Osteocyte (in vitro differentiated cells): ENCODE data around the gene XPC. TPM values are rescaled to one million over a fixed set of nuclear protein-coding genes. Genes with fewer than 3 reads are reported as not detected.

Experiments
- DNase-seq: peaks from one replicate; pipeline ENCODE4 v3.0.0; 2021; ENCODE audit warnings: mixed read lengths; ENCODE audit not compliant: unreplicated experiment; ENCODE audit errors: extremely low spot score
- H3K27ac Mint-ChIP-seq: one replicate; pipeline ENCODE4 v1.8.0; 2021; ENCODE audit warnings: mild to moderate bottlenecking, mixed read lengths; ENCODE audit not compliant: unreplicated experiment
- H3K27me3 Mint-ChIP-seq: one replicate; pipeline ENCODE4 v1.8.0; 2021; ENCODE audit warnings: mixed read lengths; ENCODE audit not compliant: unreplicated experiment
- H3K36me3 Mint-ChIP-seq: one replicate; pipeline ENCODE4 v1.8.0; 2021; ENCODE audit warnings: mixed read lengths; ENCODE audit not compliant: unreplicated experiment
- H3K4me1 Mint-ChIP-seq: one replicate; pipeline ENCODE4 v1.8.0; 2021; ENCODE audit warnings: mixed read lengths; ENCODE audit not compliant: unreplicated experiment
- H3K4me3 Mint-ChIP-seq: one replicate; pipeline ENCODE4 v1.8.0; 2021; ENCODE audit warnings: mild to moderate bottlenecking, moderate library complexity, mixed read lengths; ENCODE audit not compliant: unreplicated experiment
- H3K9me3 Mint-ChIP-seq: one replicate; pipeline ENCODE4 v1.8.0; 2021; ENCODE audit warnings: mixed read lengths; ENCODE audit not compliant: unreplicated experiment
- CTCF ChIP-seq: fragments of 200-600 bp; sonication (generic); IDR thresholded peaks from 2 replicates; pipeline ENCODE4 v1.5.0; 2021; ENCODE audit warnings: antibody characterized with exemption, mild to moderate bottlenecking, moderate library complexity
- total RNA-seq: library from RNA; stranded (reverse); gene quantifications from 2 replicates; pipeline ENCODE4 v1.2.1, GENCODE V29; 2021

The XPC gene
- total RNA-seq, 1 donor from 2014 or later = 39.4 TPM

- no peak for DNase-seq
- no peaks in the 10 kb centered on the region for H3K27me3 Mint-ChIP-seq
- H3K36me3 Mint-ChIP-seq = peaks cover 84% of the 10 kb centered on the region
- no peak overlapping the region for H3K4me3 Mint-ChIP-seq
- H3K27ac Mint-ChIP-seq = no peak overlapping the region
- TF ChIP-seq CTCF = no peak
- no peaks in the 10 kb centered on the region for H3K4me1 Mint-ChIP-seq
- H3K9me3 Mint-ChIP-seq = peaks cover 21% of the 10 kb centered on the region
These were observed 17.1 kb downstream of the XPC start for GRCh38 chr3:14161282-14161681.

- TF ChIP-seq CTCF = no peak
- no peak overlapping the region for H3K4me3 Mint-ChIP-seq
- no peaks in the 10 kb centered on the region for H3K4me1 Mint-ChIP-seq
- H3K27me3 Mint-ChIP-seq = no peaks in the 10 kb centered on the region
- H3K36me3 Mint-ChIP-seq = peaks cover 75% of the 10 kb centered on the region
- H3K9me3 Mint-ChIP-seq = peaks cover 21% of the 10 kb centered on the region
- no peak for DNase-seq
- H3K27ac Mint-ChIP-seq = no peak overlapping the region
These were observed 19.0 kb downstream of the XPC start for GRCh38 chr3:14159426-14159825.

DNA sequence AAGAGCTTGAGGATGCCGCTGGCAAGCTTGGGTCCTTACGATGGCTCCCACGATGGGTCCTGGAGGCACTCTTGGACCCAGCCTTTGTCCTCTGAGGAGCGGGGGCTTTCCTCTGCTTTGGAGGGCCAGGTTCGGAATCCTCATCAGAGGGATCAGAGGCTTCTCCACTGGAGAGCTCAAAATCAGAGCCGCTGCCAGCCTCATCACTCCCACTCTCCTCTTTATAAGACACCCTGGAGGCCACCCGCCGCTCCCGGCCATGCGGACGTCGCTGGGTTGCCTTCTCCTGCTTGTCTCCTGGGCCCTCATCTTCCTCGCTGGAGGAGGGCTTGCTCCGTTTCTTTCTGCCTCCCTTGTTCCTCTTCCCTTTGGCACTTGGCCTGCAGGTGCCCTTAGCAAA lies 20.0 kb downstream of the XPC start:
- H3K27me3 Mint-ChIP-seq = no peaks in the 10 kb centered on the region
- peaks cover 69% of the 10 kb centered on the region for H3K36me3 Mint-ChIP-seq
- H3K27ac Mint-ChIP-seq = no peak overlapping the region
- H3K9me3 Mint-ChIP-seq = peaks cover 20% of the 10 kb centered on the region
- TF ChIP-seq CTCF = no peak
- no peaks in the 10 kb centered on the region for H3K4me1 Mint-ChIP-seq
- no peak overlapping the region for H3K4me3 Mint-ChIP-seq
- no peak for DNase-seq

DNA sequence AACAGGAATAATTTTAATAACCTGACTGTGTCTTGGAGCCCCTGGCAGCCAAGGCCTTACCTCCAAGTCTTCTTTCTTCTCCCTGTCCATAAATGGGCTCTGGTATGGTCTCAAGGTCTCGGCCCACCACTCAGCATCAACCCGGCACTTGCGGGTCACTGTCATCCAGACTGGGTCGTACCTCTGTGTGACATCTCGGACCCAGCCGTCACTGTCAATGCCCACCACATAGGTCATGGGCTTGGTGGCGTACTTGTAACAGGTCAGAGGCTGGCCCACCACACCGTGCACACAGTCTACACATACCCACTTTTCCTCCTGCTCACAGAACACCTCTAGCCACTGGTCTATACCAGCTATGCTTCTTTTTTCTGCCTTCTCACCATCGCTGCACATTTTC lies 20.4 kb downstream of the XPC start:
- Mint-ChIP-seq H3K27ac (no peak overlapping the region), H3K27me3 (no peaks in the 10 kb centered on the region), H3K9me3 (peaks cover 17% of the 10 kb centered on the region), H3K4me3 (no peak overlapping the region), H3K4me1 (no peaks in the 10 kb centered on the region), H3K36me3 (peaks cover 65% of the 10 kb centered on the region)
- TF ChIP-seq CTCF = no peak
- DNase-seq = no peak

- Mint-ChIP-seq H3K9me3 (peaks cover 12% of the 10 kb centered on the region), H3K4me3 (no peak overlapping the region), H3K27ac (no peak overlapping the region), H3K4me1 (no peaks in the 10 kb centered on the region), H3K27me3 (no peaks in the 10 kb centered on the region), H3K36me3 (peaks cover 63% of the 10 kb centered on the region)
- TF ChIP-seq CTCF = no peak
- no peak for DNase-seq
These were observed 21.4 kb downstream of the XPC start for GRCh38 chr3:14156843-14157561.
